Neural cell (in vitro differentiated cells): Measurements from ENCODE around the gene COL6A6. TPM values are rescaled to one million over a fixed set of nuclear protein-coding genes. Genes with fewer than 3 reads are reported as not detected.

Source experiments
- H2AFZ ChIP-seq: fragments of 200-600, 300-800 bp; sonication (generic), shearing (Covaris generic); 2 replicates; pipeline ENCODE4 v1.6.0; 2014; ENCODE audit warnings: low read depth, mild to moderate bottlenecking, antibody characterized with exemption, low read length, moderate library complexity
- H3F3A ChIP-seq: fragments of 200-600 bp; shearing (Covaris generic); 2 replicates; pipeline ENCODE4 v1.6.1; 2016; ENCODE audit warnings: mild to moderate bottlenecking, moderate library complexity, mixed read lengths, antibody characterized with exemption, low read length; ENCODE audit not compliant: insufficient read depth, poor library complexity, severe bottlenecking
- H3K27ac ChIP-seq: fragments of 200-600, 300-800 bp; sonication (generic), shearing (Covaris generic); 2 replicates; pipeline ENCODE4 v1.5.1; 2014; ENCODE audit warnings: mild to moderate bottlenecking, low read length, moderate library complexity
- H3K27me3 ChIP-seq: fragments of 300-800, 200-600 bp; sonication (generic), shearing (Covaris generic); 2 replicates; pipeline ENCODE4 v1.6.0; 2014; ENCODE audit warnings: mild to moderate bottlenecking, low read depth, low read length, moderate library complexity; ENCODE audit not compliant: insufficient read depth
- H3K36me3 ChIP-seq: fragments of 300-800, 200-600 bp; sonication (generic), shearing (Covaris generic); 2 replicates; pipeline ENCODE4 v1.5.1; 2014; ENCODE audit warnings: mild to moderate bottlenecking, antibody characterized with exemption, low read length, moderate library complexity; ENCODE audit not compliant: insufficient read depth
- H3K4me2 ChIP-seq: fragments of 300-800, 200-600 bp; sonication (generic), shearing (Covaris generic); 2 replicates; pipeline ENCODE4 v1.6.0; 2014; ENCODE audit warnings: mild to moderate bottlenecking, low read length
- H3K4me3 ChIP-seq: fragments of 300-800, 200-600 bp; sonication (generic), shearing (Covaris generic); 2 replicates; pipeline ENCODE4 v1.5.1; 2014; ENCODE audit warnings: mild to moderate bottlenecking, low read length, moderate library complexity
- H3K79me2 ChIP-seq: fragments of 200-600 bp; shearing (Covaris generic); replicated peaks from 2 replicates; pipeline ENCODE4 v1.6.0; 2014; ENCODE audit warnings: mild to moderate bottlenecking, low read length, moderate library complexity; ENCODE audit not compliant: insufficient read depth
- H3K9ac ChIP-seq: fragments of 300-800, 200-600 bp; sonication (generic), shearing (Covaris generic); 2 replicates; pipeline ENCODE4 v1.6.1; 2016; ENCODE audit warnings: mild to moderate bottlenecking, low read length, mixed read lengths
- H3K9me2 ChIP-seq: fragments of 200-600 bp; shearing (Covaris generic); 2 replicates; pipeline ENCODE4 v1.6.1; 2016; ENCODE audit warnings: mild to moderate bottlenecking, low read length, mixed read lengths; ENCODE audit not compliant: insufficient read depth
- H3K9me3 ChIP-seq: fragments of 200-600, 300-800 bp; sonication (generic), shearing (Covaris generic); 2 replicates; pipeline ENCODE4 v1.6.1; 2016; ENCODE audit warnings: mild to moderate bottlenecking, mixed run types, low read length, moderate library complexity, mixed read lengths
- H4K20me1 ChIP-seq: fragments of 200-600 bp; shearing (Covaris generic); 2 replicates; pipeline ENCODE4 v1.6.1; 2016; ENCODE audit warnings: mild to moderate bottlenecking, mixed run types; ENCODE audit not compliant: insufficient read depth
- CTCF ChIP-seq: fragments of 450-650 bp; IDR thresholded peaks from 2 replicates; pipeline ENCODE4 v1.5.1; 2014; ENCODE audit warnings: antibody characterized with exemption, mild to moderate bottlenecking, moderate library complexity; ENCODE audit not compliant: poor library complexity, severe bottlenecking
- EP300 ChIP-seq: fragments of 450-650 bp; conservative IDR thresholded peaks from 2 replicates; pipeline ENCODE4 v1.6.1; 2014; ENCODE audit warnings: antibody characterized with exemption, mild to moderate bottlenecking, moderate library complexity; ENCODE audit not compliant: poor library complexity, severe bottlenecking
- EZH2 ChIP-seq: fragments of 200-600, 300-800 bp; shearing (Covaris generic), sonication (generic); IDR thresholded peaks from 2 replicates; pipeline ENCODE4 v1.6.1; 2014; ENCODE audit warnings: antibody characterized with exemption, low read length, borderline replicate concordance, mild to moderate bottlenecking; ENCODE audit not compliant: insufficient read depth, poor library complexity, severe bottlenecking
- MXI1 ChIP-seq: fragments of 450-650 bp; conservative IDR thresholded peaks from 2 replicates; pipeline ENCODE4 v1.6.1; 2014; ENCODE audit warnings: antibody characterized with exemption, mild to moderate bottlenecking; ENCODE audit not compliant: poor library complexity, severe bottlenecking
- POLR2AphosphoS5 ChIP-seq: IDR thresholded peaks from 2 replicates; pipeline ENCODE4 v1.6.1; 2012
- RAD21 ChIP-seq: fragments of 450-650 bp; conservative IDR thresholded peaks from 2 replicates; pipeline ENCODE4 v1.6.1; 2014; ENCODE audit warnings: antibody characterized with exemption, mild to moderate bottlenecking, moderate library complexity
- SMC3 ChIP-seq: fragments of 450-650 bp; conservative IDR thresholded peaks from 2 replicates; pipeline ENCODE4 v1.6.1; 2014; ENCODE audit warnings: antibody characterized with exemption, mild to moderate bottlenecking, moderate library complexity; ENCODE audit not compliant: poor library complexity
- TAF1 ChIP-seq: IDR thresholded peaks from 2 replicates; pipeline ENCODE4 v1.6.1; 2012; ENCODE audit warnings: low read depth
- polyA plus RNA-seq: library from polyadenylated mRNA; depleted of rRNA; stranded (reverse); fragments of >200 nt; gene quantifications from 2 replicates; pipeline ENCODE4 v1.2.3, GENCODE V29; 2014
- TF ChIP-seq, protein P1 (sequence below): IDR thresholded peaks from 2 replicates; pipeline ENCODE4 v1.6.1; 2012; ENCODE audit warnings: borderline replicate concordance

COL6A6 gene
- polyA plus RNA-seq, 1 donor from 2014 or later, result not detected

- Histone ChIP-seq H3F3A (no peaks in the 10 kb centered on the region), H2AFZ (no peak overlapping the region), H3K27me3 (no peaks in the 10 kb centered on the region), H4K20me1 (no peaks in the 10 kb centered on the region), H3K4me2 (no peak overlapping the region), H3K9me3 (no peaks in the 10 kb centered on the region), H3K4me3 (no peak overlapping the region), H3K9me2 (no peaks in the 10 kb centered on the region), H3K27ac (no peak overlapping the region), H3K79me2 (no peaks in the 10 kb centered on the region), H3K36me3 (no peaks in the 10 kb centered on the region), H3K9ac (no peak overlapping the region)
- TF ChIP-seq EP300, result no peak
- TF ChIP-seq RAD21, result no peak
- TF ChIP-seq MXI1, result no peak
- TF ChIP-seq SMC3, result no peak
- TF ChIP-seq, protein P1, sequence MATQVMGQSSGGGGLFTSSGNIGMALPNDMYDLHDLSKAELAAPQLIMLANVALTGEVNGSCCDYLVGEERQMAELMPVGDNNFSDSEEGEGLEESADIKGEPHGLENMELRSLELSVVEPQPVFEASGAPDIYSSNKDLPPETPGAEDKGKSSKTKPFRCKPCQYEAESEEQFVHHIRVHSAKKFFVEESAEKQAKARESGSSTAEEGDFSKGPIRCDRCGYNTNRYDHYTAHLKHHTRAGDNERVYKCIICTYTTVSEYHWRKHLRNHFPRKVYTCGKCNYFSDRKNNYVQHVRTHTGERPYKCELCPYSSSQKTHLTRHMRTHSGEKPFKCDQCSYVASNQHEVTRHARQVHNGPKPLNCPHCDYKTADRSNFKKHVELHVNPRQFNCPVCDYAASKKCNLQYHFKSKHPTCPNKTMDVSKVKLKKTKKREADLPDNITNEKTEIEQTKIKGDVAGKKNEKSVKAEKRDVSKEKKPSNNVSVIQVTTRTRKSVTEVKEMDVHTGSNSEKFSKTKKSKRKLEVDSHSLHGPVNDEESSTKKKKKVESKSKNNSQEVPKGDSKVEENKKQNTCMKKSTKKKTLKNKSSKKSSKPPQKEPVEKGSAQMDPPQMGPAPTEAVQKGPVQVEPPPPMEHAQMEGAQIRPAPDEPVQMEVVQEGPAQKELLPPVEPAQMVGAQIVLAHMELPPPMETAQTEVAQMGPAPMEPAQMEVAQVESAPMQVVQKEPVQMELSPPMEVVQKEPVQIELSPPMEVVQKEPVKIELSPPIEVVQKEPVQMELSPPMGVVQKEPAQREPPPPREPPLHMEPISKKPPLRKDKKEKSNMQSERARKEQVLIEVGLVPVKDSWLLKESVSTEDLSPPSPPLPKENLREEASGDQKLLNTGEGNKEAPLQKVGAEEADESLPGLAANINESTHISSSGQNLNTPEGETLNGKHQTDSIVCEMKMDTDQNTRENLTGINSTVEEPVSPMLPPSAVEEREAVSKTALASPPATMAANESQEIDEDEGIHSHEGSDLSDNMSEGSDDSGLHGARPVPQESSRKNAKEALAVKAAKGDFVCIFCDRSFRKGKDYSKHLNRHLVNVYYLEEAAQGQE, result no peak
- no peak for TF ChIP-seq POLR2AphosphoS5
- TF ChIP-seq EZH2, result no peak
- TF ChIP-seq TAF1, result no peak
- no peak for TF ChIP-seq CTCF
Observed at GRCh38 chr3:130507746-130508145, 9.2 kb upstream of the COL6A6 start.

- Histone ChIP-seq H3K79me2 (no peaks in the 10 kb centered on the region), H3F3A (no peaks in the 10 kb centered on the region), H3K27me3 (no peaks in the 10 kb centered on the region), H4K20me1 (no peaks in the 10 kb centered on the region), H2AFZ (no peak overlapping the region), H3K9me3 (no peaks in the 10 kb centered on the region), H3K27ac (no peak overlapping the region), H3K4me2 (no peak overlapping the region), H3K9ac (no peak overlapping the region), H3K4me3 (no peak overlapping the region), H3K9me2 (no peaks in the 10 kb centered on the region), H3K36me3 (no peaks in the 10 kb centered on the region)
- TF ChIP-seq EZH2 (no peak), MXI1 (no peak), EP300 (no peak), SMC3 (no peak), RAD21 (no peak), TAF1 (no peak), CTCF (no peak), POLR2AphosphoS5 (no peak)
- TF ChIP-seq, protein P1, result no peak
Observed at GRCh38 chr3:130509008-130509407, 8.0 kb upstream of the COL6A6 start.
